GM19025 (cell line): ENCODE results near the gene KIRREL3.
"Not testable (repeated sequence)": the region's sequence is repeated elsewhere in the genome, so short reads cannot be mapped to it uniquely, and the experiment has no call there.

Experiments used
- ATAC-seq: cut with Tn5 transposase; IDR thresholded peaks from one replicate; pipeline ENCODE4 v1.9.1; 2021; ENCODE audit warnings: mild to moderate bottlenecking, low read depth, moderate library complexity; ENCODE audit not compliant: unreplicated experiment

KIRREL3 gene

DNA sequence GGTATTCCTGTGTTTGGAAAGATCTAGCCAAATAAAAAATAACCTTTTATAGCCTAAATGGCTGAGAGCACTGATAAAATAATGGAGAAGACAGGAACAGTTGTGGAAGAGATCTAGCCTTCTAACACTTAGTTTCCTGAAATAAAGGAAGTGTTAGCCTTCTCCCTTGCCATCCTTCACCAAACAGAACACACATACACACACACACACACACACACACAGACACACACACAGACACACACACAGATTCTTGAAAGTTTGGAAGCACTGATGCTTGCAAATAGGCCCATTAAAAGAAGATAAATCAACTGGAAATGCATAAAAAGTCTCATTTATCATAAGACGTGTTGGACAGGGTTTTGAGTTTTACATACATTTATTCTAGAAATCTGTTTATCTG lies 37.5 kb downstream of the KIRREL3 start:
- no peak for ATAC-seq

DNA sequence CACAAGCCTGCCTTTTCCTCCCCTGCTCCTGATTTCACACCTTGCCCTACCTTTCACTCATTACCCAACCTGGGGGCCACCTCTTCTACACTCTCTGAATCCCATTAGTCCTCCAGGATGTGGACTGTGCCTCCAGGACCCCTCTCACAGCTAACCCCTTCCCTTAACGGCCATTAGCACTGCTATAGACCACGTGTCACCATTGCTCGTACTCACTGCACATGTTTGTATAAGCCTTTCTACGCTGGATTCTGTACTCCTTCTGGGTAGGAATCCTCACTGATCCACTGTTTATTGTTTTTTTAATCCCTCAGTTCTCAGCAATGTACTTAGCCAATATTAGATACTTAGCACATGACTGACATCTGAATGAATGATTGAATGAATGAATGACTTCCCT lies 40.9 kb downstream of the KIRREL3 start:
- no peak for ATAC-seq

DNA sequence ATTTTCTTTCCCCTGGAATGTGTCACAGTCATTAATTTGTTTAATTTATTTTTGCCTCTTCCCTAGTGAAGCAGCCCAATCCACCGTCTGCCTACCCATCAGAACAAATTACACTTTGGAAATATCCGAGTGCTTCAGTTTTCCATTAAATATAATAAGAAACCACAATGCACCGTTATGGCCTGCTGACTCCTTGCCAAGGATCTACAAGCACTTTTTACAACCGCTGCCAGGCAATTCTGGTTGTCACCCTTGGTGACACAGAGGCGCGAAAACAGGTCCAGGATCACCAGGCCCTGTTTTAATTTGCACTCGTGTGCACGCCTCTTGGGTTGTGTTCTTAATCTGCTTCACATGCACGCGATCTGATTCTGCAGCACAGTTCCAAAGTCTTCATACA lies 43.9 kb downstream of the KIRREL3 start:
- no peak for ATAC-seq

DNA sequence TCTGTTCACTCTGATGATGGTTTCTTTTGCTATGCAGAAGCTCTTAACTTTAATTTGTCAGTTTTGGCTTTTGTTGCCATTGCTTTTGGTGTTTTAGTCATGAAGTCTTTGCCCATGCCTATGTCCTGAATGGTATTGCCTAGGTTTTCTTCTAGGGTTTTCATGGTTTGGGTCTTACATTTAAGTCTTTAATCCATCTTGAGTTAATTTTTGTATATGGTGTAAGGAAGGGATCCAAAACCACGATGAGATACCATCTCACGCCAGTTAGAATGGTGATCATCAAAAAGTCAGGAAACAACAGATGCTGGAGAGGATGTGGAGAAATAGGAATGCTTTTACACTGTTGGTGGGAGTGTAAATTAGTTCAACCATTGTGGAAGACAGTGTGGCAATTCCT lies 48.0 kb downstream of the KIRREL3 start:
- ATAC-seq = not testable (repeated sequence)

DNA sequence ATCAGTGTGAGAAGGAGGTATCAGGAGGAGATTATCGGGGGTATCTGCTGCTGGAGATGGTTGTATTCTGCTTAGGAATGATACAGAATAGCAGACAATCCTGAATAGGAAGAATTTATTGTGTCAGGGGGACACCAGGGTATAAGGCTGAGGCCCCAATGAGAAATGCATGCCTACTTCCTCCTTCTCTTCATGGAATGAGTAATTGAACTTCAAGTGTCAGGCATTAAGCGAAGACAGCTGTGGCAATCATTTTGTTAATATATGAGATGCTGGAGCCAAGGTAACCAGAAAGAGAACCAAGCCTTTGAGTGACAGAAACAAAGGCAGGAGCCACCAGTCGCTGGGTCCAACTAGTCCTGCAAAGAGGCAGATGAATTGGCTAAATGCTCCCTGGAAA lies 49.1 kb downstream of the KIRREL3 start:
- ATAC-seq = no peak

DNA sequence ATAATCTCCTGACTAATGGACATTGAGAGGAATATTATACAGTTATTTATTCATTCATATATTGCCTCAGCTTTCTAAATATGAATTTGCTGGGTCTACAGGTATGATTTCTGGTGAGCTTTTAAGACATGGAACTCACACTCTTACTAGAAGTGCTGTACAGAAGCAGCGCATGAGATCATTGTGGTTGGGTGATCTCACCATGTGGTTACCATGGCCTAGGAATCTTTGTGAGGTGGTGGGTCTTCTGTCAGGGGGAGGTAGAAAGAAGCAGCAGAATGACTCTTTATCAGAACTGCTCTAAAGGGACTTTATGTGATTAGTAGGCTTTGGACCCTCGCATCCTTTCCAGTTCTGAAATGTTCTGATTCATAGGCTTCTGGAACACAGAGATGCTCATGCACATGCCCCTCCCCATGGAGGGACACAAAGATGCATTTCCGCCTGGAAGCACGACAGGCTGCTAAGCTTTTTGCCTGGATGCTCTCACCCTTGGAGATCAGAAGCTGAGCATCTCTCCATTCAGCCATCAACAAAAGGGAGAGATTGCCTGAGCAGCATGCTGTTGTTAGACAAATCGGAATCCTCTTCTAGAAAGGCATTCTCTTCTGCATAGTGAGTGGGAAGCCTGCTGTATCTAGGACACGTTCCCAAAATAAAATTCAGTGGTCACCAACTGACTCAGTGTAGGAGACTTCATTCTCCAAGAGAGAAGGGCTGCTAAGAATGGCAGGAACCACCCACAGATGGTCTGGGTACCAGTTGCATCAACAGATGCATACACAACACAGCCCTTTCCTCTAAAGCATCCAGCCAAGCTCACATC lies 51.3 kb downstream of the KIRREL3 start:
- no peak for ATAC-seq

DNA sequence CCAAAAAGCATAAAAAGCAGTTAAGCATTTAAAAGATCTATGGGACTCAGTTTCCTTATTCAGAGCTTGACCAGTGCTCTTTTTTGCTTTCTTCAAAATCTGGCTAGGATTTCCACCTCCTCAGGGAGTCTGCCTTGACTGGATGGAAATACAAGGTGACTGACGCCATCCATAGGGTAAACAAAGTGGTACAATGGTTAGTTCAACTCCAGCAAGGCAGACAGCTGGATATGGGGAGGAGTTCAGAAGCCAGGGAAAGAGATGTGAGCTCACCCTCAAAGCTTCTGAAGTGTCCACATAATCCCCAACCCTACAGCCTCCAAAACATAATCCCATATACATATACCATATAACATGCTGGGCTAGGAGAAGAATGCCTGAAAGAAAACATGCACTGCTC lies 52.0 kb downstream of the KIRREL3 start:
- no peak for ATAC-seq

DNA sequence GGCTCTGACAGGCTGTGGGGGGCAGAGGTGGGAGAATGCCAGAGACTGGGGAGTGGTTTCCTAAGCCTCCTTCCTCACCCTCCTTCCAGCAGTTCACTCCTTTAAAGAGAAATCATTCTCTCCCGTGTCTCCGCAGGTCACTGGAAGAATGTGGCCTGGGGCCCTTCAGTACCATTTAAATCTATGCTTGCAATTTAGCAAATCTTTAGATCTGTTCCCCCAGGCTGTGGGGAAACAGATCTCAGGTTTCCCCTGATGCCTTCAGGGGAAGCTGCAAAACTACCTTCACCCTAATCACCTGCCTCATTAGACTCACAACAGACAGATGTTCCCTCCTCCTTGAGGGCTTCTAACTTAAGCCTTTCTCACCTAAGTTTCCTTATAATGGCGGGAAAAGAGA lies 55.3 kb downstream of the KIRREL3 start:
- ATAC-seq = no peak

DNA sequence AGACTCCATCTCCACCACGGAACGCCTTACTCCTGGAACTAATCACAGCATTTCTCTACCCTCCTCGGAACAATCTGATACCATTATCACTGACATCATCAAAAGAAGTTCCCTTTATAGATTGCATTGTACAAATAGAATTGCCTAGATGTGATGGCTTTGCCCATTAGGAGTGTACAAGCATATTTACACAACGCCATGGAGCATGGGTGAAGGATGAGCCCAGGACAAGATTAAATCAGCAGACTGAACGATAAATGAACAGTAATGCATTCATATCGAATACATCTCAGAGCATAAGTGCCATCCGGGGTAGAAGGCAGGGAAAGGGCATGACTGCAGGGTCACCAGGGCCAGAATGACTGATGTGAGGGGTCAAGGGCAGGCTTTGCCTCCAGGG lies 57.3 kb downstream of the KIRREL3 start:
- ATAC-seq = no peak

DNA sequence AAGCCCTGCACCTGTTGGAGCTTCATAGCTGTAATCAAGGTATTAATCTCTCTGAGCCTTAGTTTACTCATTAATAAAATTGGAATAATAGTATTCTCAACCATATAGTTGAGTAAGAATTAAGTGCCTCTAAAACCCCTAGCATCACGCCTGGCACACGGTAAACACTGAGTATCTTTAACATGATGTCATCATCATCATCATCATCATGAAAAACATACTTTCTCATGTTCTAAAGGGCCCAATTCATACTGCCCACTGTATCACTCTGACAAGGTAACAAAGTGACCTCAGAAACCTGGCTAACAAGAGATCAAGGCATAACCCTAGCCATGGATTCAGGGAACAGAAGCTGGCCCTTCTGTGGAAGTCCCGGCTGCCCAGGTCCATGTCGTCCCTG lies 58.4 kb downstream of the KIRREL3 start:
- no peak for ATAC-seq

DNA sequence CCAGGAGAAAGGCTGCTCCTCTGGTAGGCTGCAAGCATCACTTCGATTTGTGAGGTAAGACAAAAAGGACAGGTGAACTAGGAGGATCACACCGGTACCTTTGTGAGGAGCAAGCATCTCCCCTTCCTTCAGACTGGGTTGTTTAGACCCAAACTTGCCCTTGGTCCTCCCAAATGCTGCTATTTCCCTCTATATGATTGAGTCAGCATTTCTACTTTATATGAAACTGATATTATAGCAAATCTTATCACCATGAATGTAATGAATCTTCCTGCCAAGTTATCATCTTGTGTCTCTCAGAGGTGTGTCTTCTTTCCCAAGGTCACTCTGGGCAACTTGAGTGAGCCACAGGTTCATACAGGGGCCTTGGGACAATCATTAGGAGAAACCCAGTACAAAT lies 61.0 kb downstream of the KIRREL3 start:
- ATAC-seq = no peak

DNA sequence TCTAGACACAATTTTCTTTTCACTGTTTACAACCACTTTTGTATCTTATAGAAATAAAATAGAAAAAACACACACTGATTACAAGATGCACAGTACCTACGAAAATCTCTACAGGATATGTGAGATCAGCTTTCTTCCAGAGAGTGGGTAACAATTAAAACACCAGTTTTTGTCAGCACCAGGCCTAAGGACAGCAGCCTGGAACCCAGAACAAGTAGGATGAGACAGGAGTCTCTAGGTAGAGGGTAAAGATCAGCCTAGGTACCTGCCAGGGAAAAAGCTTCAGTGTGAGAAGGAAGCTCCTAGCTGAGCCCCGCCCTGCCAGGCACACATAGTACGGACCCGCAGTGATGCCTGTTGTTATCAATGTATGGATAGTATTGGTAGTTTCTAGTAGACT lies 61.9 kb downstream of the KIRREL3 start:
- ATAC-seq = no peak

DNA sequence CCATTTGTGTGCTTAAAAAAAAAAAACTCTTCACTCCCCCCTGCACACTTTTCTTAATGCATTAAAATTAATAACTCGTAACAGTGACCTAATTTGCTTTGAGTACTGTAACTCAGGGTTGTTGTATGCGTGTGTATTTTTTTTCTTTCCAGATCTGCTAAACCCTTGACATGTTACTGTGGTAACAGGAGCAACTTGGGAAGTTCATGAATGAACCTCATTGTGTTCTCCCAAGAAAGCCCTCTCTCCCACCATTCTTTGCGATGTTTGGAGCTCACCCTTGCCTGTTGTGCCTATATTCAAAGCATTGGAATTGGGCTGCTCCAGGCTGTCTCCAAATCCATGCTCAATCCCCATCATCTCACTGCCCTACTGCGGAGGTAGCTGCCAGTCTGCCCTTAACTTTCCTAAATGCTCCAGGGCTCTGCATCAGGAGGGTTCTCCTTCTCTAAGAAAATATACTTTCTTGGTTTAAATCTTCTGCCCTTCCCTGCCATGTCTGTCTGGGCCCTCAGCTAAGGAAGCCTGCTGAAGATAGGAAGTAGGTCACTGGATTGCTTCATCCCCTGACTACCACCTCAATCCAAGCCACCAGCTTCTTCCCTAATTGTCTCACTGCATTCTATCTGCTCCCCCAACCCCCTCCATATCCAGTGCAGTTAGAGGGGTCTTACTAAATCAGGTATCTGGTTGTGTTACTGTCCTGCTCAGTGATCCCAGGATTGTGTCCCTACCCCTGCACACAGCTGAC lies 70.3 kb downstream of the KIRREL3 start:
- no peak for ATAC-seq

DNA sequence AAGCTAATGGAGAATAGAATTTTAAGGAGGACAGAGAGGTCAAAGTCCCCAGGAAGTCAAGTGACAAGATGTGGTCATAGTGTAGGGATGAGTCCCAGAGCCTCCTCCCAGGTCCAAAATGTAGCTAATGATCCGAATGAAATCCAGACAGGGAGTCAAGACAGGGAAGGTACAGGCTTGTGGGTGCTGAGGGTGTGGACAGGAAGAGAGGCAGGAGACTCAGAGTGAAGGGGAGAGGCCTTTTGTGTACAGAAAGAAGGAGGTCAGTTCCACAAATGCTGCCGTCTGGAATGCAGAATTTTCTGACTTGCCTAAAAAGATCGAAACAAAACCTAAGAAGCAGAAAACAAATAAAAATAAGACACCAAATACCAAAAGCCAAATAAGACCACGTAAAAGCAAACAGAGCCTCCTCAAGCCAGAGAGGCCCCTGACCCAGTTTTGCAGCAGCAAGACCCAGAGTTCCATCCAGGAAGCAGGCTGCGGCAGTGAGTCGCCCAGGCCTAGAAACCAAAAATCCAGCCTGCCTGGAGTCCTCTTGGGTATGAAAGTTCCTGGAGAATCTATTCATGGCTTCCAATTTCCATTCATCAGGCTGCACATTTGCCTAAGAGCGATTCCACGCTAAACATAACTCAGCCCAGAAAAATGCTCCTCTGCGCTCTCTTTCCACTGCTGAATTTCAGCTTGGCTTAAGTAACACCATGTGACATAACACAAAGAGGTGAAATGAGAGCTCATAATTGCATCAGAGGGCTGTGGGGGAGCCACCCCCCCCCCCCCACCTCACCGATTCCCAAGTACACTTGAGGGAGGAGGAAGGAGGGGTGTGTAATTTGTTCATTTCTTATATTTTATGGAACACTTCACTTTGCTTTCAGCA lies 71.2 kb downstream of the KIRREL3 start:
- no peak for ATAC-seq

DNA sequence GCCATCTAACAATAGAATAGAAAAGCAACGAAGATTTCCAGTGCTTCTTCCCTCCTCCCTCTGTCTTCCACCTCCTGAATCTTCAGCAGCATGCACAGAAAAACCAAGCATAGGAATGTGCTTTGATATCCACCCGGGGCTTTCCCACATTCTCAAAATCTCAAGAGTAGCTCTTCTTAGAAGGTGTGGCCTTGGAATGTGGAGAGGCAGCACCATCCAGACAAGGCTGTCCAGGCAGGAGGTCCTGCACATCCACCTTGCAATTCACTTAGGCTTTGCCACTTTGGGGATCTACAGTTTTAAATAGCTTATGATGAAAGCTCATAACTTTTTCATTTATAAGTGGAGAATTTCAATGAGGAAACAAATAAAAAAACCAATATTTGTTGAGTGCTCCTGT lies 72.9 kb downstream of the KIRREL3 start:
- ATAC-seq = no peak

DNA sequence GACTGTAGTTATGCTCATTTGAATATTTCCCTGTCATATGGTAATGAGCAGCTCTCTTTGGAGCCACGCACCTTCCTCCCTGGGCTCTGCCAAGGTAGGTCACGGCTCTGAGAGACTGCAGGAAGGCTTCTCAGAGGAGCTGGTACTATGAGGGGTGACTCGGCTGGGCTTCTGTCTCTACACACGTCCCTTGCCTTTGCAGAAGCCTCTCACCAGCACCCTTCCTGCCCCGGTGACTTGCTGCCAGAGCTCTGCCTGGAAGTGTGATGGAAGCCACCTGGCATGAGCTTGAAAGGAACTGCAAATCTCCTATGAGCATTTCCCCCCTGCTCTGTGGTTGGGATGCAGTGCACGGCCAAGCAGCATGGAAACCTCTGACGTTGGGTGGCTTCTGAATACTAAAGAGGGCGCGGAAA lies 74.2 kb downstream of the KIRREL3 start:
- no peak for ATAC-seq

DNA sequence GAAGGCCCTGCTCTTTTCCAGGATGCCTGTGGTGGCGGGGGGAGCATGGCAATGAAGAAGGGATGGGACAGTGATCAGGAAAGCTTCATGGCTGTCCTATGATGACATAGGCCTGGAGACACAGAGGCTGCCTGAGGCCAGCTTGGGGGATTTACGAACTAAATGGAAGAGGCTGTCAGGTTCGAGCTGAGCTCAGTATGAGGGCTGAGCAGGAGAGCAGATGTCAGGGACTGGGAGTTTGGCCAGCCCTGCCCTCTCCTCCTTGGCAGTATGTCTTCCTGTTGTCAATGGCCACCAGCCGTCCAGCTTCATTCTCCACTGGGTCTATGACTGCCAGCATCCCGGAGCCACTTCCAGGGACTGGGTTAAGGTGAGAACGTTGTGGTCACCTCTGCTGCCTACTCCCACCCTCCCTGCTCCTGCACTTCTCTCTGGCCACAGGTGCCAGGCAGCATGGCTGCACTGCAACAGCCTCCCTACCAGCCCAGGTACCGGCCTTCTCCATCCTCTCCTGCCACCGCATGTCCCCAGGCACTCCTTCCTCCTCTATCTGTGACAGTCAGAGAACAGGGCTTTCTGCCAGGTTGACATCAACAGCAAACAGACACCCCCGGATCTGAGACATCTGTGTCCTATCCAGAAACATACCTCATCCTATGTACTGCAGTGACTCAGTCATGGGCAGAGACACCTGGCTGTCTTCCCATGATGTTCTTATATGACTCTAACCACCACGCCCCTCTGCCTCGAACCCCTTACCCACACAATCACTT lies 75.1 kb downstream of the KIRREL3 start:
- no peak for ATAC-seq

DNA sequence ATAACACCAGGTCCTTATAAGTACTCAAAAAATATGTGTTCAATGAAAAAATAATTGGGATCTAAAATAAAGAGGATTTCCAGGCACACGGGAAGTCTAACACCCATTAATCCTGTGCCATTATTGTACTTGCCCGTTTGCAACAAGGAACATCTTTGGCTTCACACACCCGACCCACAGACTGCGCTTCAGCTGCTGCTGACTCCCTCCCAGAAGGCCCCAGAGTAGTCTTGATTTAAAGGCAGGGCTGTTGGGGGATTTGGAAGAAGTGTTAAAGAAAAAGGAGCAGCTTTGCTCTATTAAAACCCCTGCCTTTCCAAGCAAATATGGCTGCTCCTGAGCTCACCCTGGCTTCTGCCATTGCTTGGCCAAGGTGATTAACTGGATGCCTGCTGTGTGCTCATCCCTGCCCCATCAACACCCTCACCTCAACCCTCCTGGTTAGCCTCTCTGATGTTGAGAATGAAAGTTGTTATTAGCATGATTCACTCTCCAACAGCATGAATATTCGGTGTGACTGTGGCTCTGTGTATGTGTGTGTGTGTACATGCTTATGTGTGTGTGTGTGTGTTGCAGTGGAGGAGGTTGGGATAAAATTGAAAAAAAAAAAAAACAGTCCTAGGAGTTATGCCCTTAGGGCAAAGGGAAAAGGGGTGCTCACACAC lies 76.1 kb downstream of the KIRREL3 start:
- ATAC-seq = no peak

DNA sequence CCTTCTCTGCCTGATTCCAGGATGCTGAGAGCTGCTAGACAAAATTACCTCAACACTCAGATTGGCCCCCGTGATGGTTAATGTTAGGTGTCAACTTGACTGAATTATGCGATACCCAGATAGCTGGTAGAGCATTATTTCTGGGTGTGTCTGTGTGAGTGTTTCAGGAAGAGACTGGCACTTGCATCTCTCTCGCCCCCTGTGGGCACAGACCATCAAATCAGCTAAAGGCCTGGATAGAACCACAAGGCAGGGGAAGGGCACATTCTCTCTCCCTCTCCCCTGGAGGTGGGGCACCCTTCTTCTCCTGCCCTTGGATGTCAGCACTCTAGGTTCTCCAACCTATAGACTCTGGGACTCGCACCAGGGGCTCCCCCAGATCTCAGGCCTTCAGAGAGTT lies 79.7 kb downstream of the KIRREL3 start:
- ATAC-seq = no peak
